ENCODE data around the gene INO80E.

DNA sequence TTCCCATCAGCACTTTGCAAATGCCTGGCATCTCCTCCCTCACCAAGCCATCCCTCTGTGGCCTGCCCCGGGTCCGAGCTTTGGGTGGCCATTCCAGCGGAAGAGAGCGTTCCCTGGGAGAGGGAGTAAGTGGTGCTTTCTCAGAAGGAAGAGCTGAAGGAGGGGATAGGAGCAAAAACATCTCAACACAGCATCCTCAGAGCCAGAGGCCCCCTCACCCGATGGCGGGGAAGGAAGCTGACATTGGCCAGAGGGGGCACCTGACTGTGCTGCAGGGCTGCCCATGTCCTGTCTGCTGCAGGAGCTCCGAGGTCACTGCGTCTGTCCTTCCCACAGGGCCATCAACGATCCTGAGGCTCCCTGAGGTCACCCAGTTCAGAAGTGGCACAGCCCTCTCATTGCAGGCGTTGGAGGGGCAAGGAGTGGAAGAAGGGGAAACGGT lies 35.5 kb downstream of the INO80E start:
- TF ChIP-seq, protein P1, sequence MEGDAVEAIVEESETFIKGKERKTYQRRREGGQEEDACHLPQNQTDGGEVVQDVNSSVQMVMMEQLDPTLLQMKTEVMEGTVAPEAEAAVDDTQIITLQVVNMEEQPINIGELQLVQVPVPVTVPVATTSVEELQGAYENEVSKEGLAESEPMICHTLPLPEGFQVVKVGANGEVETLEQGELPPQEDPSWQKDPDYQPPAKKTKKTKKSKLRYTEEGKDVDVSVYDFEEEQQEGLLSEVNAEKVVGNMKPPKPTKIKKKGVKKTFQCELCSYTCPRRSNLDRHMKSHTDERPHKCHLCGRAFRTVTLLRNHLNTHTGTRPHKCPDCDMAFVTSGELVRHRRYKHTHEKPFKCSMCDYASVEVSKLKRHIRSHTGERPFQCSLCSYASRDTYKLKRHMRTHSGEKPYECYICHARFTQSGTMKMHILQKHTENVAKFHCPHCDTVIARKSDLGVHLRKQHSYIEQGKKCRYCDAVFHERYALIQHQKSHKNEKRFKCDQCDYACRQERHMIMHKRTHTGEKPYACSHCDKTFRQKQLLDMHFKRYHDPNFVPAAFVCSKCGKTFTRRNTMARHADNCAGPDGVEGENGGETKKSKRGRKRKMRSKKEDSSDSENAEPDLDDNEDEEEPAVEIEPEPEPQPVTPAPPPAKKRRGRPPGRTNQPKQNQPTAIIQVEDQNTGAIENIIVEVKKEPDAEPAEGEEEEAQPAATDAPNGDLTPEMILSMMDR (IDR thresholded peaks at IDR 0.05 in 4 of 5, conservative IDR thresholded peaks at IDR 0.05 in 1 of 5) = no peak
- no peak for TF ChIP-seq POLR2A (IDR thresholded peaks at IDR 0.05)

Measured in gastrocnemius medialis (tissue), 4 donors.